Middle frontal gyrus (tissue), 1 donor: ENCODE measurements around the gene OCEL1.
"Not testable (repeated sequence)": the region's sequence is repeated elsewhere in the genome, so short reads cannot be mapped to it uniquely, and the experiment has no call there.

ENCODE experiments used
- DNase-seq: peaks from one replicate; pipeline ENCODE4 v3.0.0-alpha.2; 2015; ENCODE audit warnings: low spot score; ENCODE audit errors: extremely low spot score

Gene OCEL1

GRCh38 chr19:17260842-17261325, 34.9 kb downstream of the OCEL1 start:
- DNase-seq: no peak

GRCh38 chr19:17262557-17262956, 36.5 kb downstream of the OCEL1 start:
- no peak for DNase-seq

GRCh38 chr19:17263712-17264640, 38.0 kb downstream of the OCEL1 start:
- no peak for DNase-seq

DNA sequence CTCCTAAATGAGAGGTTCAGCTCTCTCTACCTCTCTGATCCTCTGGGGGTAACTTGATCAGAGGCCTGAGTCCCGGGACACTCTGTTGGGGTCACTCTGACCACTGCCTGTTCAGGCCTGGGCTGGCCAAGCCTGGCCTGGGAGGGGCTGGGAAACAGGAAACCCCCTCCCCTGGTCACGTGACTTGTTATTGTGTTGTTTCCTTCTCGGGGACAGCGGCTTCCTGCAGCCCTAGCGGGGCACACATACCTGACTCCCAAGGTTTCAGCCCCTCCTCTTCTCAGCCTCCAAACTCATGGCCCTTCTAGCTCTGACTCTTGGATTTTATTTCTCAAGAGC, 38.6 kb downstream of the OCEL1 start, which contains the start of gene USHBP1:
USHBP1 (minus strand) TSS at position 105 of the 339 bp plus-strand sequence. CDS start 446 bp downstream, outside the sequence.
- DNase-seq: no peak

GRCh38 chr19:17266026-17266425, 40.0 kb downstream of the OCEL1 start:
- no peak for DNase-seq

DNA sequence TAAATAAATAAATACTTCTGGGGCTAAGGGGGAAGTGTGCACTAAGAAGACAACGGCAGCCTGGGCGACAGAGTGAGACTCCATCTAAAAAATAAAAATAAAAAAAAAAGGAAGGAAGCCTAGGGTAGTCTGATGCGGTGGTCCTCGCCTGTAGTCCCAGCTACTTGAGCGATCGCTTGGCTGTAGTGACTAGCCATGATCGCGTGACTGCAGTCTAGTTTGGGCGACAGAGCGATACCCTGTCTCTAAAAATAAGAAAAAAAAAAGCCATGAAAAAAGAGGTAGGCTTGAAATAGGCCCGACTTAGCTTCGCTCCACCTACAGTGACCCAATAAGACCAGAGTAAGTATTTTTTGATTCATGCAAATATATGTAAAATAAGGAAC, 40.6 kb downstream of the OCEL1 start:
- no peak for DNase-seq

- DNase-seq: peak; percentile 95
Measured at GRCh38 chr19:17266975-17267788, 41.2 kb downstream of the OCEL1 start, which contains the start of gene BABAM1. Gene BABAM1 (plus strand): TSS chr19:17267443. CDS start chr19:17268807, 1,364 bp downstream.

DNA sequence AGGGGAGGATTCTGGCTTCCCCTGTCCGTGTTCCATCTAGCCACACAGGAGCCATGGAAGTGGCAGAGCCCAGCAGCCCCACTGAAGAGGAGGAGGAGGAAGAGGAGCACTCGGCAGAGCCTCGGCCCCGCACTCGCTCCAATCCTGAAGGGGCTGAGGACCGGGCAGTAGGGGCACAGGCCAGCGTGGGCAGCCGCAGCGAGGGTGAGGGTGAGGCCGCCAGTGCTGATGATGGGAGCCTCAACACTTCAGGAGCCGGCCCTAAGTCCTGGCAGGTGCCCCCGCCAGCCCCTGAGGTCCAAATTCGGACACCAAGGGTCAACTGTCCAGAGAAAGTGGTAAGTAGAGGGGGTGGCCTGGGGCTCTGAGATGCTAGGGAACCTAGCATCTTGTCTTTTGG, 42.7 kb downstream of the OCEL1 start:
- no peak for DNase-seq

DNA sequence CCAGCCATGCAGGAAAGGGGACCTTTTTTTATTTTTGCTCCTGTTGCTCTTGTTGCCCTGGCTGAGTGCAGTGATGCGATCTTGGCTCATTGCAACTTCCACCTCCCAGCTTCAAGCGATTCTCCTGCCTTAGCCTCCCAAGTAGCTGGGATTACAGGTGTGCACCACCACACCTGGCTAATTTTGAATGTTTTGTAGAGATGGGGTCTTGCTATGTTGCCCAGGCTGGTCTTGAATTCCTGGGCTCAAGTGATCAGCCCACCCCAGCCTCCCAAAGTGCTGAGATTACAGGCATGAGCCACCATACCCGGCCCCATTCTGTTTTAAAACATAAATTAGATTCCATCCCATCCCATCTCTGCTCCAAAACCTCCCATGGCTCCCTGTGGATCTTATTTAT, 48.9 kb downstream of the OCEL1 start:
- DNase-seq: not testable (repeated sequence)

- DNase-seq: no peak
Measured at GRCh38 chr19:17275441-17276175, 49.6 kb downstream of the OCEL1 start.
